Measurements from ENCODE around the gene ADAM19.

The ADAM19 gene

GRCh38 chr5:157516006-157516405 is 59.6 kb downstream of the ADAM19 start:
- no peak for DNase-seq (ENCODE audit: low spot score)

- no peak for DNase-seq (ENCODE audit: low spot score)
These were observed 60.6 kb downstream of the ADAM19 start for GRCh38 chr5:157514974-157515373.

GRCh38 chr5:157513182-157513581 is 62.4 kb downstream of the ADAM19 start:
- no peak for DNase-seq (ENCODE audit: low spot score)

- peak; percentile 29 for DNase-seq (ENCODE audit: low spot score)
These were observed 63.6 kb downstream of the ADAM19 start for GRCh38 chr5:157511651-157512644.

GRCh38 chr5:157510682-157511081 is 64.9 kb downstream of the ADAM19 start:
- no peak for DNase-seq (ENCODE audit: low spot score)

GRCh38 chr5:157509587-157509986 is 66.0 kb downstream of the ADAM19 start:
- no peak for DNase-seq (ENCODE audit: low spot score)

- no peak for DNase-seq (ENCODE audit: low spot score)
These were observed 66.5 kb downstream of the ADAM19 start for GRCh38 chr5:157509093-157509492.

- no peak for DNase-seq (ENCODE audit: low spot score)
These were observed 68.4 kb downstream of the ADAM19 start for GRCh38 chr5:157506981-157507780.

- no peak for DNase-seq (ENCODE audit: low spot score)
These were observed 69.4 kb downstream of the ADAM19 start for GRCh38 chr5:157506066-157506590.

- DNase-seq (ENCODE audit: low spot score), result no peak
These were observed 70.1 kb downstream of the ADAM19 start for GRCh38 chr5:157505496-157505895.

GRCh38 chr5:157504053-157504452 is 71.5 kb downstream of the ADAM19 start:
- no peak for DNase-seq (ENCODE audit: low spot score)

GRCh38 chr5:157502143-157502647 is 73.4 kb downstream of the ADAM19 start:
- no peak for DNase-seq (ENCODE audit: low spot score)

GRCh38 chr5:157497875-157498611 is 77.5 kb downstream of the ADAM19 start:
- no peak for DNase-seq (ENCODE audit: low spot score)

- DNase-seq (ENCODE audit: low spot score), result no peak
These were observed 78.7 kb downstream of the ADAM19 start for GRCh38 chr5:157496864-157497263.

- DNase-seq (ENCODE audit: low spot score), result no peak
These were observed 81.3 kb downstream of the ADAM19 start for GRCh38 chr5:157494178-157494832.

- DNase-seq (ENCODE audit: low spot score), result no peak
These were observed 82.7 kb downstream of the ADAM19 start for GRCh38 chr5:157492886-157493285.

GRCh38 chr5:157491471-157491995 is 84.0 kb downstream of the ADAM19 start:
- DNase-seq (ENCODE audit: low spot score), result no peak

- no peak for DNase-seq (ENCODE audit: low spot score)
These were observed 88.2 kb downstream of the ADAM19 start for GRCh38 chr5:157487358-157487757.

- DNase-seq (ENCODE audit: low spot score), result no peak
These were observed 88.7 kb downstream of the ADAM19 start for GRCh38 chr5:157486861-157487260.

GRCh38 chr5:157486221-157486681 is 89.3 kb downstream of the ADAM19 start:
- no peak for DNase-seq (ENCODE audit: low spot score)

GRCh38 chr5:157485811-157486210 is 89.8 kb downstream of the ADAM19 start:
- no peak for DNase-seq (ENCODE audit: low spot score)
